Measurements from ENCODE around the gene DEFB112. TPM values are rescaled to one million over a fixed set of nuclear protein-coding genes. Genes with fewer than 3 reads are reported as not detected.

DEFB112 gene
- polyA plus RNA-seq, 1 donor from 2014 or later = not detected

Other genes with a start within 250 kb of the DEFB112 start
- gene CRISP1, start 183.4 kb downstream of the DEFB112 start, polyA plus RNA-seq (ENCODE audit: insufficient read depth, low read depth, low replicate concordance) = not detected
- not detected for gene DEFB114, start 85.8 kb downstream of the DEFB112 start, polyA plus RNA-seq (ENCODE audit: insufficient read depth, low read depth, low replicate concordance)
- not detected for gene DEFB113, start 80.3 kb downstream of the DEFB112 start, polyA plus RNA-seq (ENCODE audit: insufficient read depth, low read depth, low replicate concordance)
- not detected for gene DEFB110, start 27.9 kb downstream of the DEFB112 start, polyA plus RNA-seq (ENCODE audit: insufficient read depth, low read depth, low replicate concordance)